H9 (cell line): Measurements from ENCODE around the gene CACNB4. TPM values are rescaled to one million over a fixed set of nuclear protein-coding genes. Genes with fewer than 3 reads are reported as not detected.

Source experiments
- DNase-seq: peaks from one replicate; pipeline ENCODE4 v3.0.0-alpha.2; 2017
- H2AFZ ChIP-seq: one replicate; pipeline ENCODE4 v1.6.1; 2013; ENCODE audit warnings: mild to moderate bottlenecking, low read length, control low read depth, moderate library complexity
- H2AK5ac ChIP-seq: 2 replicates; pipeline ENCODE4 v1.6.1; 2013; ENCODE audit warnings: low read length, control low read depth, mixed read lengths; ENCODE audit not compliant: insufficient read length
- H2BK120ac ChIP-seq: one replicate; pipeline ENCODE4 v1.6.1; 2013; ENCODE audit warnings: low read depth, mild to moderate bottlenecking, low read length, control low read depth, inconsistent platforms; ENCODE audit not compliant: poor library complexity, severe bottlenecking
- H2BK12ac ChIP-seq: 2 replicates; pipeline ENCODE4 v1.6.1; 2013; ENCODE audit warnings: low read length, control low read depth, mixed read lengths, low read depth; ENCODE audit not compliant: insufficient read length
- H2BK15ac ChIP-seq: 2 replicates; pipeline ENCODE4 v1.6.1; 2013; ENCODE audit warnings: low read depth, low read length, control low read depth
- H2BK20ac ChIP-seq: one replicate; pipeline ENCODE4 v1.6.1; 2013; ENCODE audit warnings: low read depth, mild to moderate bottlenecking, low read length, control low read depth, inconsistent platforms; ENCODE audit not compliant: poor library complexity, severe bottlenecking
- H2BK5ac ChIP-seq: 2 replicates; pipeline ENCODE4 v1.6.1; 2013; ENCODE audit warnings: low read length, control low read depth, mixed read lengths; ENCODE audit not compliant: insufficient read length
- H3K14ac ChIP-seq: 2 replicates; pipeline ENCODE4 v1.6.1; 2013; ENCODE audit warnings: low read length, control low read depth; ENCODE audit not compliant: insufficient read depth
- H3K18ac ChIP-seq: 2 replicates; pipeline ENCODE4 v1.6.1; 2013; ENCODE audit warnings: low read depth, mild to moderate bottlenecking, mixed read lengths, low read length, control low read depth; ENCODE audit not compliant: insufficient read length
- H3K23ac ChIP-seq: 2 replicates; pipeline ENCODE4 v1.6.1; 2013; ENCODE audit warnings: low read length, control low read depth, mixed read lengths, low read depth; ENCODE audit not compliant: insufficient read length
- H3K23me2 ChIP-seq: 2 replicates; pipeline ENCODE4 v1.6.1; 2013; ENCODE audit warnings: low read depth, mild to moderate bottlenecking, mixed read lengths, low read length, control low read depth; ENCODE audit not compliant: insufficient read length, poor library complexity, severe bottlenecking
- H3K27ac ChIP-seq: 2 replicates; pipeline ENCODE4 v1.5.1; 2013; ENCODE audit warnings: low read length, control low read depth, mixed read lengths, low read depth; ENCODE audit not compliant: insufficient read length
- H3K27me3 ChIP-seq: 2 replicates; pipeline ENCODE4 v1.6.1; 2013; ENCODE audit warnings: low read length, control low read depth, inconsistent platforms; ENCODE audit not compliant: insufficient read depth
- H3K4ac ChIP-seq: 2 replicates; pipeline ENCODE4 v1.6.1; 2013; ENCODE audit warnings: low read depth, mild to moderate bottlenecking, control low read depth, inconsistent platforms, low read length, moderate library complexity
- H3K4me1 ChIP-seq: 2 replicates; pipeline ENCODE4 v1.6.1; 2013; ENCODE audit warnings: low read length, control low read depth, inconsistent platforms; ENCODE audit not compliant: insufficient read depth
- H3K4me2 ChIP-seq: 2 replicates; pipeline ENCODE4 v1.6.1; 2013; ENCODE audit warnings: low read length, control low read depth, mixed read lengths; ENCODE audit not compliant: insufficient read length, insufficient read depth
- H3K56ac ChIP-seq: 2 replicates; pipeline ENCODE4 v1.6.1; 2013; ENCODE audit warnings: low read depth, mild to moderate bottlenecking, mixed read lengths, low read length, control low read depth; ENCODE audit not compliant: insufficient read length
- H3K79me1 ChIP-seq: 2 replicates; pipeline ENCODE4 v1.6.1; 2013; ENCODE audit warnings: low read depth, mild to moderate bottlenecking, moderate library complexity, low read length, control low read depth, inconsistent platforms; ENCODE audit not compliant: insufficient read depth, poor library complexity, severe bottlenecking
- H3K79me2 ChIP-seq: 2 replicates; pipeline ENCODE4 v1.6.1; 2013; ENCODE audit warnings: low read length, control low read depth, inconsistent platforms; ENCODE audit not compliant: insufficient read depth
- H3K9ac ChIP-seq: 2 replicates; pipeline ENCODE4 v1.6.1; 2013; ENCODE audit warnings: low read length, control low read depth, mixed read lengths; ENCODE audit not compliant: insufficient read length; ENCODE audit errors: extremely low read depth
- H3K9me3 ChIP-seq: one replicate; pipeline ENCODE4 v1.6.1; 2013; ENCODE audit warnings: low read depth, low read length, inconsistent platforms; ENCODE audit not compliant: control insufficient read depth
- H3T11ph ChIP-seq: one replicate; pipeline ENCODE4 v1.6.1; 2013; ENCODE audit warnings: mild to moderate bottlenecking, low read length, control low read depth, inconsistent platforms
- H4K20me1 ChIP-seq: one replicate; pipeline ENCODE4 v1.6.1; 2013; ENCODE audit not compliant: control insufficient read depth, insufficient read length, insufficient read depth
- H4K5ac ChIP-seq: 2 replicates; pipeline ENCODE4 v1.6.1; 2013; ENCODE audit warnings: low read depth, mild to moderate bottlenecking, mixed read lengths, low read length, control low read depth; ENCODE audit not compliant: insufficient read length
- H4K8ac ChIP-seq: replicated peaks from 2 replicates; pipeline ENCODE4 v1.6.1; 2013; ENCODE audit warnings: low read length, control low read depth, mixed read lengths, low read depth; ENCODE audit not compliant: insufficient read length
- H4K91ac ChIP-seq: 2 replicates; pipeline ENCODE4 v1.6.1; 2013; ENCODE audit warnings: low read depth, mild to moderate bottlenecking, moderate library complexity, mixed read lengths, low read length, control low read depth; ENCODE audit not compliant: insufficient read length
- H3K27ac Mint-ChIP-seq, 3 experiments: 2 replicates in 2 of 3; 3 replicates in 1 of 3; pipeline ENCODE4 v1.8.0; 2020 to 2021; ENCODE audit warnings: mixed read lengths in 3 of 3, mild to moderate bottlenecking in 1 of 3, moderate library complexity in 1 of 3
- H3K27me3 Mint-ChIP-seq: 2 replicates; pipeline ENCODE4 v1.8.0; 2021; ENCODE audit warnings: low read depth, mild to moderate bottlenecking, moderate library complexity, mixed read lengths
- H3K36me3 Mint-ChIP-seq, 3 experiments: 2 replicates in 2 of 3; 3 replicates in 1 of 3; pipeline ENCODE4 v1.8.0; 2020 to 2021; ENCODE audit warnings: low read depth in 3 of 3, mixed read lengths in 3 of 3; ENCODE audit not compliant: insufficient read depth in 1 of 3
- H3K4me1 Mint-ChIP-seq, 2 experiments: 2 replicates each; pipeline ENCODE4 v1.8.0; 2020; ENCODE audit warnings: mixed read lengths in 2 of 2
- H3K4me3 Mint-ChIP-seq, 2 experiments: 2 replicates in 1 of 2; 3 replicates in 1 of 2; pipeline ENCODE4 v1.8.0; 2020 to 2021; ENCODE audit warnings: mild to moderate bottlenecking in 2 of 2, mixed read lengths in 2 of 2, moderate library complexity in 1 of 2
- H3K9me3 Mint-ChIP-seq, 2 experiments: 2 replicates in 1 of 2; 3 replicates in 1 of 2; pipeline ENCODE4 v1.8.0; 2020; ENCODE audit warnings: mild to moderate bottlenecking in 2 of 2, mixed read lengths in 2 of 2, moderate library complexity in 1 of 2
- CTCF ChIP-seq: fragments of 200-600 bp; sonication (generic); conservative IDR thresholded peaks from 3 replicates; pipeline ENCODE4 v1.8.0; 2021; ENCODE audit warnings: antibody characterized with exemption, mild to moderate bottlenecking
- WGBS: extraction: QIAGEN DNeasy Blood & Tissue Kit; methylation state at CpG from one replicate; pipeline ENCODE4 v1.1.7; 2013; ENCODE audit warnings: missing lambda C conversion rate, low lambda C conversion rate, mixed read lengths; ENCODE audit not compliant: insufficient read length; ENCODE audit errors: extremely low coverage; 5-methylcytosine and 5-hydroxymethylcytosine counted together
- total RNA-seq: library from RNA; stranded (reverse); gene quantifications from 2 replicates; pipeline ENCODE4 v1.2.1, GENCODE V29; 2021

Gene CACNB4
- total RNA-seq, 1 experiment from 2014 or later, result 1.4 TPM

- no peak overlapping the region for H3K14ac ChIP-seq
- no peaks in the 10 kb centered on the region for H3K23me2 ChIP-seq
- no peak overlapping the region for H2BK15ac ChIP-seq
- H3K9me3 ChIP-seq, result no peaks in the 10 kb centered on the region
- no peak overlapping the region for H2BK120ac ChIP-seq
- no peaks in the 10 kb centered on the region for H3K27me3 ChIP-seq
- H2BK20ac ChIP-seq, result no peak overlapping the region
- no peak overlapping the region for H4K91ac ChIP-seq
- H3T11ph ChIP-seq, result no peak overlapping the region
- no peak overlapping the region for H3K23ac ChIP-seq
- H3K79me2 ChIP-seq, result no peaks in the 10 kb centered on the region
- H3K4ac ChIP-seq, result no peak overlapping the region
- no peak overlapping the region for H2BK5ac ChIP-seq
- H3K4me1 ChIP-seq, result no peaks in the 10 kb centered on the region
- no peak overlapping the region for H3K56ac ChIP-seq
- H3K4me3 Mint-ChIP-seq, result no peak overlapping the region
- H3K27ac ChIP-seq, result no peak overlapping the region
- H3K18ac ChIP-seq, result no peak overlapping the region
- WGBS, result no CpG with 5 or more reads among the region's 3 CpGs
- H2AK5ac ChIP-seq, result no peak overlapping the region
- DNase-seq, result no peak
- H3K4me1 Mint-ChIP-seq, result peaks cover 6 to 9% of the 10 kb centered on the region in 2 experiments
- H3K4me2 ChIP-seq, result no peak overlapping the region
- peaks cover 3 to 4% of the 10 kb centered on the region in 2 experiments; a peak in 4 of 5 replicates for H3K9me3 Mint-ChIP-seq
- H3K9ac ChIP-seq, result no peak overlapping the region
- H4K5ac ChIP-seq, result no peak overlapping the region
- peaks cover 0 to 11% (median 5%) of the 10 kb centered on the region in 3 experiments; a peak in 5 of 7 replicates for H3K36me3 Mint-ChIP-seq
- H3K27me3 Mint-ChIP-seq, result no peaks in the 10 kb centered on the region
- no peak overlapping the region for H2BK12ac ChIP-seq
- H4K8ac ChIP-seq, result no peak overlapping the region
- no peaks in the 10 kb centered on the region for H4K20me1 ChIP-seq
- no peak overlapping the region for H3K27ac Mint-ChIP-seq
- no peak overlapping the region for H2AFZ ChIP-seq
- no peaks in the 10 kb centered on the region for H3K79me1 ChIP-seq
- TF ChIP-seq CTCF, result no peak
Observed at GRCh38 chr2:151872463-151872862, 226.4 kb downstream of the CACNB4 start.
